Measurements from ENCODE around the gene TRUB1.
A peak's percentile ranks its signal among the peaks of the same experiment; 100 is the strongest.

The TRUB1 gene

DNA sequence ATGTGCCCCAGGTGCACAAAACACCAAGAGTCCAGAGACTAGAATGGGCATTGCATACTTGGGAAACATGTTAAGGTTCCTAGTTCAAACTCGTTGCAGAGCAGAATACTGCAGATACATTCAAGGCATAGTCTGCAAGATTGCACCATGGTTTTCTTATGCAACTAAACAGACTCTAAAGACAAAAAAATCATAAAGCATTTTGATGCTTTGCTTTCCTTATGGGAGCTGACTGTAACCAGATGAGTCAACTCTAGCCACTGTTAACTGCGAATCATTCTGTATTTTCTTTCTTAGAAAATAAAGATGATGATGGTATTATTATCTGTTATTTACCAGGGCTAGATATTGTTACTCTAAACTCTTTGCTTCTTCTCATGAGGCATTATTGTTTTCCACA, 19.7 kb downstream of the TRUB1 start:
- in situ Hi-C loops (cut with HindIII; ENCODE audit: low pct_ligation_motif_present, low pct_unique_long_range_greater_than_20kb, low sequenced_read_pairs) = no loop called here
- DNase-seq = no peak

- in situ Hi-C loops (cut with HindIII; ENCODE audit: low pct_ligation_motif_present, low pct_unique_long_range_greater_than_20kb, low sequenced_read_pairs) = no loop called here
- DNase-seq = no peak
Observed at GRCh38 chr10:114962441-114962840, 24.4 kb downstream of the TRUB1 start.

GRCh38 chr10:114963908-114964307, 25.9 kb downstream of the TRUB1 start:
- in situ Hi-C loops (cut with HindIII; ENCODE audit: low pct_ligation_motif_present, low pct_unique_long_range_greater_than_20kb, low sequenced_read_pairs) = no loop called here

DNA sequence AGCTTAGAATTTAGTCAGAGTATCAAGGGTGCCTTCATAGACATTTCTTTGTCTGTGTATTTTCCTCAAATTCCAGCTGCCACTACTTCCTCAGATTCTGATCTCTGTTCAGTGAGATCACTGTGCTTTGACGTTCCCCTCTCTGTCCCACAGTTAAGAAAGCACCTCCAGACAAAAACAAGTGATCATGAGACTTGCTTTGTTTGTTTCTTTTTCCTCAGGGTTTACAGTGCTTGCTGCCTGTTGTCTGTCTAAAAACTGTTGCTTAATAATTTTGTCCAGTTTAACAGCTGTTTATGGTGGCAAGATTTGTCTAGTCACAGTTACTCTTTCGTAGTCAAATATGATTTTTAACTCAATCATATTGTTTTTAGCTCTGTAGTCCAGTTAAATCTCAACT, 29.1 kb downstream of the TRUB1 start:
- DNase-seq = no peak
- in situ Hi-C loops (cut with HindIII; ENCODE audit: low pct_ligation_motif_present, low pct_unique_long_range_greater_than_20kb, low sequenced_read_pairs) = no loop called here

More at GRCh38 chr10:114963908-114964307, 25.9 kb downstream of the TRUB1 start:
- no peak for DNase-seq

GRCh38 chr10:114970515-114970914, 32.5 kb downstream of the TRUB1 start:
- DNase-seq = peak; percentile 49
- in situ Hi-C loops (cut with HindIII; ENCODE audit: low pct_ligation_motif_present, low pct_unique_long_range_greater_than_20kb, low sequenced_read_pairs) = no loop called here

GRCh38 chr10:114973306-114973705, 35.3 kb downstream of the TRUB1 start:
- DNase-seq = no peak
- in situ Hi-C loops (cut with HindIII; ENCODE audit: low pct_ligation_motif_present, low pct_unique_long_range_greater_than_20kb, low sequenced_read_pairs) = no loop called here

- no peak for DNase-seq
- in situ Hi-C loops (cut with HindIII; ENCODE audit: low pct_ligation_motif_present, low pct_unique_long_range_greater_than_20kb, low sequenced_read_pairs) = no loop called here
Observed at GRCh38 chr10:114973997-114974396, 36.0 kb downstream of the TRUB1 start.

GRCh38 chr10:114974625-114975024, 36.6 kb downstream of the TRUB1 start:
- in situ Hi-C loops (cut with HindIII; ENCODE audit: low pct_ligation_motif_present, low pct_unique_long_range_greater_than_20kb, low sequenced_read_pairs) = no loop called here
- no peak for DNase-seq

DNA sequence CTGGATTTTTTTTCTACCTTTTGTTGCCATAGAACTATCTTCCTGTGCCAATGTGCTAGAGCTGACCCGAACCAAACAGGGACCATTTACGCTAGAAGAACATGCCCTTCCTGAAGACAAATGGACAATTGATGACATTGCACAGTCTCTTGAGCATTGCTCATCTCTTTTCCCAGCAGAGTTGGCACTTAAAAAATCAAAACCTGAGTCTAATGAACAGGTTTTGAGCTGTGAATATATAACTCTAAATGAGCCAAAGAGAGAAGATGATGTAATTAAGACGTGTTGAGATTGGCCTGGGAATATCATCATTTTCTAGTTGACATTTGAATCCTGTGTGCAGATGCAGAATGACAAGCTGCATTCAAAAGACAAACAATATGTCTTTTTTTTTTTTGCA, 37.1 kb downstream of the TRUB1 start:
- no peak for DNase-seq
- in situ Hi-C loops (cut with HindIII; ENCODE audit: low pct_ligation_motif_present, low pct_unique_long_range_greater_than_20kb, low sequenced_read_pairs) = no loop called here

GRCh38 chr10:114982989-114983388, 45.0 kb downstream of the TRUB1 start:
- in situ Hi-C loops (cut with HindIII; ENCODE audit: low pct_ligation_motif_present, low pct_unique_long_range_greater_than_20kb, low sequenced_read_pairs) = no loop called here
- DNase-seq = no peak

GRCh38 chr10:114987995-114988394, 50.0 kb downstream of the TRUB1 start:
- in situ Hi-C loops (cut with HindIII; ENCODE audit: low pct_ligation_motif_present, low pct_unique_long_range_greater_than_20kb, low sequenced_read_pairs) = no loop called here
- no peak for DNase-seq

- DNase-seq = no peak
- in situ Hi-C loops (cut with HindIII; ENCODE audit: low pct_ligation_motif_present, low pct_unique_long_range_greater_than_20kb, low sequenced_read_pairs) = no loop called here
Observed at GRCh38 chr10:114990586-114990985, 52.6 kb downstream of the TRUB1 start.

GRCh38 chr10:114990991-114991390, 53.0 kb downstream of the TRUB1 start:
- no peak for DNase-seq
- in situ Hi-C loops (cut with HindIII; ENCODE audit: low pct_ligation_motif_present, low pct_unique_long_range_greater_than_20kb, low sequenced_read_pairs) = no loop called here

DNA sequence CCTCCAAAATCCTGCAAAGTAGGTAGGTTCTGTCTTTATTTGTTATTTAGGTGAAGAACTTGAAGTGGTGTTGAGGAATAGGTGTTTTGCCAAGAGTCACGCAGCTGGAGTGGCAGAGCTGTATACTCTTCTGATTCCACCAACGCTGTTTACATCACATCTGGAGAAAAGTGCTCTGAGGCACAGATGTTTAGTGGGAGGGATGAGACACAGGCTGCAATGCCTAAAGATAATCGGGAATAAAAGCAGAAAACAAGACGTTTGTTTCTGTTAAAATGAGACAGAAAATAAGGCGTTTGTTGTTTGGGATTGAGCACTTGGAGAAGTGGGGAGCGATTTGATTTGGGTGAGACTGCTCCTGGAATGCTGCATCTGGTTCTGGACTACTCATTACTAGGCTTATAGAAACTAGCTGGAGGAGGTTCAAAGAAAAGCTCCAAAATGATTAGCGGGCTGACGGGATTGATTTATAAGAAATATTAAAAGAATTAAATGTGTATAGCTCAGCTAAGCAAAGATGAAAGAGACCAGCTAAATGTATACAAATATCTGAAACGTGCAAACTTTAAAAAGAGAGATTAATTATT, 54.3 kb downstream of the TRUB1 start:
- in situ Hi-C loops (cut with HindIII; ENCODE audit: low pct_ligation_motif_present, low pct_unique_long_range_greater_than_20kb, low sequenced_read_pairs) = no loop called here
- DNase-seq = no peak

GRCh38 chr10:114995468-114996247, 57.7 kb downstream of the TRUB1 start:
- DNase-seq = no peak
- in situ Hi-C loops (cut with HindIII; ENCODE audit: low pct_ligation_motif_present, low pct_unique_long_range_greater_than_20kb, low sequenced_read_pairs) = no loop called here

- DNase-seq = no peak
- in situ Hi-C loops (cut with HindIII; ENCODE audit: low pct_ligation_motif_present, low pct_unique_long_range_greater_than_20kb, low sequenced_read_pairs) = no loop called here
Observed at GRCh38 chr10:114996542-114996941, 58.5 kb downstream of the TRUB1 start.

DNA sequence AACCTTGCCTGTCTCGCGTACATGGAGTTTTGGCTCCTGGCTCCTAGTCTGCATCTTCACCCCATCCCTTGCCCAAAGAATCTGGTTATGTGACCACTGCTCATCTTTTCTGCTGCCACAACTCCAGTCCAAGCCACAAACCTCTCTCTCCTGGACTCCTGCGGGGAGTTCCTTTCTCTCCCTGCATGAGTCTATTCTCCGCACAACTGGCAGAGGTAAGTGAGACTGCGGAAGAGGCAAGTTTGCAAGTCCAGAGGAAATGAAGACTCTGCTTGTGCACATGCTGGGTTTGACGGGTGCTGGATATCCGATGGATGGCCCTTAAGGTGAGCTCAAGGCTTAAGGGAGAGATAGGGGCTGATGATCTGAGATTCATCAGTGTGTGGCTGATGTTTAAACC, 61.0 kb downstream of the TRUB1 start:
- in situ Hi-C loops (cut with HindIII; ENCODE audit: low pct_ligation_motif_present, low pct_unique_long_range_greater_than_20kb, low sequenced_read_pairs) = no loop called here
- DNase-seq = no peak

DNA sequence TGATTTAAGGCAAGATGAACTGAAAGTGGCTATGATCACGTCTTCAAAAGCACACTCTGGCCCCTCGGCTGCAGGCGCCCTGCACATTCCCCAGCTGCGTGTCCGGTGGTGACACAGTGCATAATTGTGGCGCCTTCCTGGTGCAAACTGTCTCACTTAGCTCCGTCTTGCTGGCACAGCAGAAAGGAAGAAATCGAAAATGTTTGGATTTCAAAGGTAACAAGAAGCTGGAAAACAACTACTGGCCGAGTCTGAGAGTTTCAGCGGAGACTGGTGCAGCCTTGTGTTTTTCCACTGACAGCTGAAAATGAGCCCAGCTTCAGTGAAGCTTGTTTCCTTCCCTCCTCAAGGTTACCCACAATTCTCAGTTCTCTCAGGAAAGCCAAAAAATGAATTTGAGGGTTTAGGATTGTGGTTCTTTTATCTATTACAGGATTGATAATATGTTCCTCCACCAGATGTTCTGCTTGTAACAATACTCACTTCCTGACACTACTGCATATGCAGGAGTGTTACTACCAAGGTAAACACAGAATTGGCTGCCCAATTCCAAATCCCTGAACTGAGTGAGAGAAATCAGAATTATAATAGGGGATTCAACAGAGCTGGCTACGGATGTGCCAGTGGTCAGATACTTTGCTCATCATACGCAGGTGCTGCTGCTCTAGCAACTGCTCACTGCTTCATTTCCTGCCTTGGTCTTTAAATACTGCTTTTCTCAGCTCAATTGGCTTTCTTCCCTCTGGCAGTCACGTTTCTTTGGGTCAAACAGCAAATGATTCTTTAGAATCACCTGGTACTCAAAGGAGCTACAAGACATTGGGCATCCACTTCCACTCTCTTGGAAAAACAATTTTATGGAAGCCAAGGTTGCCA, 63.7 kb downstream of the TRUB1 start:
- DNase-seq = no peak
- in situ Hi-C loops (cut with HindIII; ENCODE audit: low pct_ligation_motif_present, low pct_unique_long_range_greater_than_20kb, low sequenced_read_pairs) = no loop called here

DNA sequence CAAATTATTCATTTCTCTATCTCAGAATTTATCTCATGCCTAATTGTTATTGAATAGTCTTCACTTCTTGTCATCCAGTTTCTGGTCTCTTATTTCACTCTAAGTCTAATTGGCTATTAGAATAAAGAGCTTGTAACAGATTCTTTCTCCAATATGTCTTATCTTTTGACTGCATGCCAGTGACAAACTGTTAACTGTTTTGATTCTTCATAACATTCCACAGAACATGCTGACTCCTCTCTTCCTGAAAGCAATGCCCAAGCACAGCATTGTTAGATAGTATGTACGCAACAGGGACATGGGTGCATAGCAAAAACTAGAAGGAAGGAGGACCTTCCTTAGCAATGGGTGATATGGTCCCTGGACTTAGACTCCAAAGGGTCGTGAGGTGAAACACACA, 65.4 kb downstream of the TRUB1 start:
- in situ Hi-C loops (cut with HindIII; ENCODE audit: low pct_ligation_motif_present, low pct_unique_long_range_greater_than_20kb, low sequenced_read_pairs) = no loop called here
- DNase-seq = no peak
